Esophagus muscularis mucosa (tissue), 3 donors: Measurements from ENCODE around the gene UBE4A.

ENCODE experiments used
- EP300 ChIP-seq: sonication (generic); formaldehyde crosslinking; IDR thresholded peaks from one replicate; pipeline ENCODE4 v1.6.1; 2017; ENCODE audit warnings: antibody characterized with exemption
- TF ChIP-seq, protein P1 (sequence below), 3 experiments: fragments of 200-600 bp in 2 of 3; fragments of 450-650 bp in 1 of 3; sonication (generic) in 2 of 3; IDR thresholded peaks; one replicate each; pipeline ENCODE4 v1.5.1; 2017 to 2019; ENCODE audit warnings: antibody characterized with exemption in 3 of 3, mild to moderate bottlenecking in 2 of 3, moderate library complexity in 1 of 3

DNA sequence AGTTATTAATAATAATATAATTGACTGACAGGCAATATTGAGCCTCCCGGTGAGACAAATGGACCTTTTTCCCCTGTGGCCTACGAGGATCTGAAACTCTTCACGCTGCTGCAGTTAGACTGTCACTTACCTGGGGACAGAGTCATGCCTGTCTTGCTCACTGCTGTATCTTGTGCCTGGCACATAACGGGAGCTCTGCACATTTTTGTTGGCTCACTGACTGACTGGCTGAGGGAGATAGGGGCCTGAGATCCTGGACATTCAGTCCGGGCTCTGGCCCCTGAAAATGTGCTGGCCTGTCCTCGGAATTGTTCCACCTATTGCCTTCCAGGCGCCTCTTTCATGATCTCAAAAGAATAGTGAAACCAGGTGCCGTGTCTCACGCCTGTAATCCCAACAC is 16.2 kb upstream of the UBE4A start:
- TF ChIP-seq EP300 = no peak
- TF ChIP-seq, protein P1, sequence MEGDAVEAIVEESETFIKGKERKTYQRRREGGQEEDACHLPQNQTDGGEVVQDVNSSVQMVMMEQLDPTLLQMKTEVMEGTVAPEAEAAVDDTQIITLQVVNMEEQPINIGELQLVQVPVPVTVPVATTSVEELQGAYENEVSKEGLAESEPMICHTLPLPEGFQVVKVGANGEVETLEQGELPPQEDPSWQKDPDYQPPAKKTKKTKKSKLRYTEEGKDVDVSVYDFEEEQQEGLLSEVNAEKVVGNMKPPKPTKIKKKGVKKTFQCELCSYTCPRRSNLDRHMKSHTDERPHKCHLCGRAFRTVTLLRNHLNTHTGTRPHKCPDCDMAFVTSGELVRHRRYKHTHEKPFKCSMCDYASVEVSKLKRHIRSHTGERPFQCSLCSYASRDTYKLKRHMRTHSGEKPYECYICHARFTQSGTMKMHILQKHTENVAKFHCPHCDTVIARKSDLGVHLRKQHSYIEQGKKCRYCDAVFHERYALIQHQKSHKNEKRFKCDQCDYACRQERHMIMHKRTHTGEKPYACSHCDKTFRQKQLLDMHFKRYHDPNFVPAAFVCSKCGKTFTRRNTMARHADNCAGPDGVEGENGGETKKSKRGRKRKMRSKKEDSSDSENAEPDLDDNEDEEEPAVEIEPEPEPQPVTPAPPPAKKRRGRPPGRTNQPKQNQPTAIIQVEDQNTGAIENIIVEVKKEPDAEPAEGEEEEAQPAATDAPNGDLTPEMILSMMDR (IDR thresholded peaks at IDR 0.05) = no peak
